Astrocyte of the cerebellum (primary cell): ENCODE results near the gene BCL2L15.

Experiments used
- DNase-seq: peaks from one replicate; pipeline ENCODE4 v3.0.0-alpha.2; 2011; ENCODE audit warnings: low read depth
- H3K4me3 ChIP-seq: 2 replicates; pipeline ENCODE4 v1.5.1; 2011; ENCODE audit warnings: mild to moderate bottlenecking, low read depth, low read length, moderate library complexity
- CTCF ChIP-seq: IDR thresholded peaks from 2 replicates; pipeline ENCODE4 v1.5.1; 2012; ENCODE audit warnings: low read length, low read depth, moderate library complexity, mild to moderate bottlenecking; ENCODE audit errors: missing control alignments
- in situ Hi-C: cut with HindIII; loops from 2 replicates; pipeline ENCODE4 v1.10.0; 2017; ENCODE audit warnings: low sequenced_read_pairs

Gene BCL2L15

GRCh38 chr1:113912594-113913311, 25.4 kb upstream of the BCL2L15 start:
- DNase-seq = no peak
- no peak overlapping the region for H3K4me3 ChIP-seq
- in situ Hi-C loops = no loop called here
- TF ChIP-seq CTCF = no peak

DNA sequence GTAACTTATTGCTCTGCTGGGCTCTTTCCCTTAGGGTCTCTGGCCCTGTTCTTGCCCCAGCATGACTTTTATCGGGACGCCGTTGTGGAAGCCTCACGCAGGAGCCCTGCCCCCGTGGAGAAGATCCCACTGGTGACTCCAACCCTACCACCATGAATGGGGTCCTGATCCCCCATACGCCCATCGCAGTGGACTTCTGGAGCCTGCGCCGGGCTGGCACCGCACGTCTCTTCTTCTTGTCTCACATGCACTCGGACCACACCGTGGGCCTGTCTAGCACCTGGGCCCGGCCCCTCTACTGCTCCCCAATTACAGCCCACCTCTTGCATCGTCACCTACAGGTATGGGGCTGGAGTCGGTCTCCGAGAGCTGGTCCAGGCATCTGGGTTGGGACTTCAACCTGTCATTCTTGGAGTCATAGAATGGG, 18.1 kb upstream of the BCL2L15 start:
- in situ Hi-C loops = no loop called here
- H3K4me3 ChIP-seq = peak overlapping the region; percentile 82
- no peak for DNase-seq
- no peak for TF ChIP-seq CTCF

DNA sequence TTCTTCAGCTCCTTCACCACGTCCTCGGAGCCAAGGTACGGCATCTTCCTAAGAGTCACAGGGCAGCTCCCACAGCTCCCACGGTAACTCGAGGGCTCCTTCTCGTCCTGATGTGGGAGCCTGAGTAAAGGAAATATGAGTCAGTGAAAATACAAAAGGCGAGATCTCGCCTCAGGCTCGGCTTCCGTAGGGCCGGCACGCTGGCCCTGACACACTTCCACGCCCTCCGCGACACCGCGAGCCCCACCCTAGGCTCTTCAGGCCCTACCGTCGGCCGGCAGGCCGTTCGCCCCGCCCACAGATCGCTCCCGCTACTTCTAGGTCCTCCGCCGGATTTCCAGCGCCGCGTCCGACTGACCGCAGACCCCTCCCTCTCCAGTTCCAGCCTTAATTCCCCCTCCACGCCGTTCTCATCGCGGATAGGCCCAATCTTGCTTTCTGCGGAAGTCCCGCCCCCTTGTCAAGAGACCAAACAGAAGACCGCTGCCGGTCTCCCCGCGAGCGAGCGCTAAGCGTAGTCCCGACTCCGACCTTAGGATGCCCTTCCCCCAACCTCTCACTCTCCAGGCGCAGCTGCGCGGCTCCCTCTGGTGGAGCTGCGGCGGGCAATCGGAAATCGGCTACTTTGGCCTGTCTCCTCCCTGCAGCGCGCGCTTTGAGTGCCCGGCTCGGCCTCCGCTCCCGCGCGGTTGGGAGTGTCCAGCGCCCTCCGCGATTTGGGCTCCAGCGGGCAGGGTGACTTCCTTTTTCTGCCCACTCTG, 17.5 kb upstream of the BCL2L15 start, which contains the start of the genes AP4B1 and DCLRE1B:
TSS of gene AP4B1 (minus strand) at position 126 of the 761 bp plus-strand sequence. CDS start at position 44, 82 bp downstream.
TSS of gene DCLRE1B (plus strand) at position 653 of the 761 bp plus-strand sequence. CDS start 261 bp downstream, outside the sequence.
- in situ Hi-C loops = no loop called here
- peak; percentile 100 for DNase-seq
- TF ChIP-seq CTCF = peak; percentile 59
- H3K4me3 ChIP-seq = peak within 1 kb of the TSS; percentile 82

GRCh38 chr1:113904293-113904673, 16.9 kb upstream of the BCL2L15 start:
- TF ChIP-seq CTCF = no peak
- H3K4me3 ChIP-seq = peak overlapping the region; percentile 82
- DNase-seq = no peak
- in situ Hi-C loops = no loop called here

- peak overlapping the region; percentile 82 for H3K4me3 ChIP-seq
- DNase-seq = no peak
- in situ Hi-C loops = no loop called here
- no peak for TF ChIP-seq CTCF
These were observed 16.3 kb upstream of the BCL2L15 start for GRCh38 chr1:113903501-113904292.

- DNase-seq = no peak
- no peak overlapping the region for H3K4me3 ChIP-seq
- in situ Hi-C loops = no loop called here
- no peak for TF ChIP-seq CTCF
These were observed 13.8 kb upstream of the BCL2L15 start for GRCh38 chr1:113901191-113901590.
